ENCODE results near the gene NARF. TPM values are rescaled to one million over a fixed set of nuclear protein-coding genes. Genes with fewer than 3 reads are reported as not detected.

Gene NARF
- total RNA-seq, 1 experiment from 2014 or later: 59.5 TPM

GRCh38 chr17:82416771-82417170 lies 41.8 kb upstream of the NARF start:
- ChIA-PET CTCF (no interaction called here), POLR2A (ENCODE audit: unreplicated experiment) (no interaction called here)
- no peak overlapping the region for H3K27ac ChIP-seq (ENCODE audit: low read length)
- H2AFZ ChIP-seq (ENCODE audit: low read length): no peak overlapping the region
- DNase-seq (peak; percentile 23), ATAC-seq (no peak)
- BruUV-seq (replicated peaks): no TSS peak
- intact Hi-C loops (cut with micrococcal nuclease): loop anchor here (10.0 kb wide), 1 partner anchor 78 kb away; no protein-coding TSS in a partner anchor
- no peak for TF ChIP-seq CTCF (conservative IDR thresholded peaks at IDR 0.05; ENCODE audit: low read depth, low read length)
- TF ChIP-seq EZH2 (IDR thresholded peaks at IDR 0.05; ENCODE audit: low read length, unreplicated experiment): no peak
- TF ChIP-seq EZH2phosphoT487 (IDR thresholded peaks at IDR 0.05; ENCODE audit: borderline replicate concordance, low read length): no peak
- no peak overlapping the region for H3K4me3 ChIP-seq (ENCODE audit: low read length)
- H3K9me2 ChIP-seq (replicated peaks; ENCODE audit: low read length): no peaks in the 10 kb centered on the region
- H3K9ac ChIP-seq (ENCODE audit: low read length): no peak overlapping the region
- no peaks in the 10 kb centered on the region for H3K36me3 ChIP-seq (ENCODE audit: low read depth, low read length)
- peaks cover 20% of the 10 kb centered on the region; the same call in 1 of the 2 replicates for H4K20me1 ChIP-seq (ENCODE audit: low read length)
- H3K79me2 ChIP-seq (ENCODE audit: low read length): peaks cover 14% of the 10 kb centered on the region
- H3F3A ChIP-seq (ENCODE audit: low read length, unreplicated experiment): no peaks in the 10 kb centered on the region
- no peaks in the 10 kb centered on the region for H3K9me3 ChIP-seq (ENCODE audit: low read length)
- no peaks in the 10 kb centered on the region for H3K27me3 ChIP-seq (ENCODE audit: low read length)
- H3K4me1 ChIP-seq (ENCODE audit: insufficient read depth, low read length): peaks cover 11% of the 10 kb centered on the region
- H3K4me2 ChIP-seq (ENCODE audit: low read length): no peak overlapping the region

GRCh38 chr17:82418001-82418986 lies 40.2 kb upstream of the NARF start, which contains the start of the genes HEXD and OGFOD3:
HEXD (plus strand) TSS chr17:82418347; CDS start chr17:82419800, 1,453 bp downstream.
OGFOD3 (minus strand) TSS chr17:82418586; CDS start chr17:82418485, 101 bp downstream.
- CTCF ChIA-PET: interaction anchor here (0.6 to 0.7 kb wide), 2 partner anchors 120 to 136 kb away, joined by 3 to 6 read pairs; no protein-coding TSS in a partner anchor
- no peak for TF ChIP-seq EZH2 (IDR thresholded peaks at IDR 0.05; ENCODE audit: low read length, unreplicated experiment)
- no peak for TF ChIP-seq EZH2phosphoT487 (IDR thresholded peaks at IDR 0.05; ENCODE audit: borderline replicate concordance, low read length)
- no peak for TF ChIP-seq CTCF (conservative IDR thresholded peaks at IDR 0.05; ENCODE audit: low read depth, low read length)
- Histone ChIP-seq H3K27ac (ENCODE audit: low read length) (peak within 1 kb of the TSS; percentile 42; the same call in 1 of the 2 replicates), H3K4me2 (ENCODE audit: low read length) (peak within 1 kb of the TSS; percentile 99), H3K4me3 (ENCODE audit: low read length) (peak within 1 kb of the TSS; percentile 97), H2AFZ (ENCODE audit: low read length) (peak within 1 kb of the TSS; percentile 82), H4K20me1 (ENCODE audit: low read length) (peaks cover 20% of the 10 kb centered on the region; the same call in 1 of the 2 replicates), H3F3A (ENCODE audit: low read length, unreplicated experiment) (no peaks in the 10 kb centered on the region), H3K27me3 (ENCODE audit: low read length) (no peaks in the 10 kb centered on the region), H3K9me3 (ENCODE audit: low read length) (no peaks in the 10 kb centered on the region), H3K4me1 (ENCODE audit: insufficient read depth, low read length) (peaks cover 11% of the 10 kb centered on the region), H3K36me3 (ENCODE audit: low read depth, low read length) (no peaks in the 10 kb centered on the region), H3K79me2 (ENCODE audit: low read length) (peaks cover 6% of the 10 kb centered on the region), H3K9ac (ENCODE audit: low read length) (peak within 1 kb of the TSS; percentile 87), H3K9me2 (replicated peaks; ENCODE audit: low read length) (no peaks in the 10 kb centered on the region)
- no TSS peak for BruUV-seq (replicated peaks)
- ATAC-seq (peak; percentile 82), DNase-seq (peak; percentile 91)
- intact Hi-C loops (cut with micrococcal nuclease): loop anchor here (10.0 kb wide), 1 partner anchor 77 kb away; no protein-coding TSS in a partner anchor
- POLR2A ChIA-PET (ENCODE audit: unreplicated experiment): interaction anchor here (0.6 kb wide), 1 partner anchor 101 kb away, joined by 3 read pairs; the partner anchor contains the start of gene FOXK2
